Measurements from ENCODE around the gene RCOR2.
A peak's percentile ranks its signal among the peaks of the same experiment; 100 is the strongest.

The RCOR2 gene

DNA sequence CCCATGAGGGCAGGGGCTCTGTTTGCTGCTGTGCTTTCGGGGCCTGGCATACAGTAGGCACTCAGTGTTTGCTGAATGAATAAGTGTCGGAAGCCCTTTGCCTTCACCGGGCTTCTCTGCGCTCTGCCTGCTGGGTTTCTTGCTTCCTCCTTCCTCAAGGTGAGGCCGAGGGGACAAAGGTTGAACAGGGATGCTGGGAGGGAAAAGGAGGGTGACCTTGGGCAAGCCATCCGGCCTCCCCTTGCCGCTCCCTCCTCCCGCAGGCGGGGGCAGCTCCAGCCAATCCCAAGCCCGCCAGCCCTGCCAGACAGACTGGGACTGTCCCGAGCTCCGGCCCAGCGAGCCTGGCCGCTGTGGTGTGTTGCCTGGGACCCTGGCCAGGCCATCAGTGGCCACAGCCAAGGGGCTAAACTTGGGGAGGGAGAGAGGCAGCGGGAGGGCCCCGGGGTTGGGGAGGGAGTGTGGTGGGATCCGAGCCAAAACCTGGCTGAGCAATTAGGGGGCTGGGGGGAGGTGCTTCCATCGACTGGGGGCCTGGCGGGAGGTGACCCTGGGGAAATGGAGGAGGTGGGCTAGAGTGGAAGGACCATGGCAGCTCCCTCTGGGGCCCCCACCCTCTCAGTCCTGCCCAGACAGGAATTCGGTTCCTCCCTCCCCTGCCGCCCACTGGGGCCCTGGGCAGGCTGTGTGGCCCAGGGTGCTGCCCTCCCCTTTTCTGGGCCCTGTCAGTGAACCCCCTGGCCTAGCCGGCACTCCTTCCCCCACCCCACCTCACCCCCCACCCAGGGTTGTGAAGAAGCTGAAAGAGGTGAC is 3.4 kb upstream of the RCOR2 start:
- TF ChIP-seq, protein P1, sequence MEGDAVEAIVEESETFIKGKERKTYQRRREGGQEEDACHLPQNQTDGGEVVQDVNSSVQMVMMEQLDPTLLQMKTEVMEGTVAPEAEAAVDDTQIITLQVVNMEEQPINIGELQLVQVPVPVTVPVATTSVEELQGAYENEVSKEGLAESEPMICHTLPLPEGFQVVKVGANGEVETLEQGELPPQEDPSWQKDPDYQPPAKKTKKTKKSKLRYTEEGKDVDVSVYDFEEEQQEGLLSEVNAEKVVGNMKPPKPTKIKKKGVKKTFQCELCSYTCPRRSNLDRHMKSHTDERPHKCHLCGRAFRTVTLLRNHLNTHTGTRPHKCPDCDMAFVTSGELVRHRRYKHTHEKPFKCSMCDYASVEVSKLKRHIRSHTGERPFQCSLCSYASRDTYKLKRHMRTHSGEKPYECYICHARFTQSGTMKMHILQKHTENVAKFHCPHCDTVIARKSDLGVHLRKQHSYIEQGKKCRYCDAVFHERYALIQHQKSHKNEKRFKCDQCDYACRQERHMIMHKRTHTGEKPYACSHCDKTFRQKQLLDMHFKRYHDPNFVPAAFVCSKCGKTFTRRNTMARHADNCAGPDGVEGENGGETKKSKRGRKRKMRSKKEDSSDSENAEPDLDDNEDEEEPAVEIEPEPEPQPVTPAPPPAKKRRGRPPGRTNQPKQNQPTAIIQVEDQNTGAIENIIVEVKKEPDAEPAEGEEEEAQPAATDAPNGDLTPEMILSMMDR (IDR thresholded peaks at IDR 0.05; ENCODE audit: insufficient read depth, low read length, poor library complexity, severe bottlenecking): no peak
- DNase-seq (ENCODE audit: extremely low read depth, insufficient read length): no peak
- H3K27me3 ChIP-seq (replicated peaks; ENCODE audit: control insufficient read depth, insufficient read depth, low read length): peaks cover 2% of the 10 kb centered on the region
- H3K4me3 ChIP-seq (replicated peaks; ENCODE audit: low read depth, low read length): no peak overlapping the region
- no peaks in the 10 kb centered on the region for H3K36me3 ChIP-seq (ENCODE audit: control insufficient read depth, insufficient read depth, low read length)

DNA sequence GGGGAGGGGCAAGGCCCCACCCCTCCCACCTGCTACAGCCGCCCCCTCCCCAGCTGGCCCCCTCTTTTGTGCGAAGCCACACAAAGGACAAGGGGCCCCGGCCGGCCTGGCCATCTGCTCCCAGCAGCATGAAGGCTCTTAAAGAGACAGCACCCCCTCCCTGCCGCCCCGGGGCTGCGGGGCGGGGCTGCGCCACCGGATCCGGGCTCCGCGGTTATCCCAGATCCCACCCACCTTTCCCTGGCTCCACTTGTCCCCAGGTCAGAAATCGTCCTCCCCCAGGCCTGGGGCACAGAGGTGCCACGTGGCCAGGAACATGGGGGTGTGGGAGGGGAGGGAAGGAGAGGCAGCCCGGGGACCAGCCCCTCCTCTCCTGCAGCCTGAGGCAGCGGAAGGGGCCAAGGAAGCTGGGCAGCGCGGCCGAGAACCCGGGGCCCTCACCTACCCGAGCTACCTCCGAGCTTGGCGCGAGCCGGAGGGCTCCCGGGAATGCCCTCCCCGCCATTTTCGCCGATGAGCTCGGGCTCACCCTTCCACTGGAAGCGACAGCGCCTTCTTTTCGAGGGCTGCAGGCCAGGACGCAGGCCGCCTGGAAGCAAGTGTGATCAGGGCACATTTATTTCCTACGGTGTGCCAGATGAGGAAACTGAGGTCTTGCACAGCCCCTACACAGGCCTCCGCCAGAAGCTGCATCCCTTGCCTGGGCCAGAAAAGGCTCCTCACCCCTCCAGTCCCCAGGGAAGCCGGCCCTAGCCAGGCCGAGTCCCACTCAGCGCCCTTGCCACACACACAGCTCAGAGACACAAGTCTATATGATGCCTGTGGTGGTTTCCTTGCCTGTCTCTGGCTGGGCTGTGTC is 2.5 kb upstream of the RCOR2 start:
- DNase-seq (ENCODE audit: extremely low read depth, insufficient read length): no peak
- peaks cover 2% of the 10 kb centered on the region for H3K27me3 ChIP-seq (replicated peaks; ENCODE audit: control insufficient read depth, insufficient read depth, low read length)
- no peaks in the 10 kb centered on the region for H3K36me3 ChIP-seq (ENCODE audit: control insufficient read depth, insufficient read depth, low read length)
- TF ChIP-seq, protein P1 (IDR thresholded peaks at IDR 0.05; ENCODE audit: insufficient read depth, low read length, poor library complexity, severe bottlenecking): no peak
- H3K4me3 ChIP-seq (replicated peaks; ENCODE audit: low read depth, low read length): peak overlapping the region; percentile 12

DNA sequence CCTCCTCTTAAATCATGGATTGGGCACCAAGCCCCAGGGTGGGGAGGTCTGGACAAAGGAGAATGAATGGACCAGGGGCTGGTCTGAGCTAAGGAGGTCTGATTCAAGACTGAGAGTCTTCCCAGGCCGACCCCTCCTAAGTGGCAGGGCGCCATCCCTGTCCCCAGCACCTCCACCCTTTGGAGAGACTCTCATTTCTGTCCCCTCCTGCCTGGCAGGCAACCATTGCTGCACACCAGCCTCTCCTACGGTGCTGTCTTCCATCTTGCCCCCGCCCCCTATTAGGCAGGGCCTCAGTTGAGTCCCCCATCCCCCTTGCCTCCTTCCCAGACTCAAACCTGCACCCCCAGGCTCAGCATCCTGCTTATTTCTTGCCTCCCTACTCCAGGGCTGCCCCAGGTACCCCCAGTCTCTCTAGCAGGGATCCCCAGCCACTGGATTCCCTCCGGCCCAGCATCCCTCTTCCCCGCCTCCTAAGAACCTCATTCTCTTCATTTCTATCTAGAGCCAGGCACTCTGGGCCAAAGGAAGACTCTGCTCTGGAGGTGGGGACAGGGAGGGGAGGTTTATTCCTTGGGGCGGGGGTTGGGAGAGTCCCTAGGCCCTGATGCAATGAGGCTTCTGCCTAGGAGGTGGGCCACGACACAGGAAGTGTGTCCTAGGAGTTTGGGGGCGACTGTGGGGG is 1.7 kb upstream of the RCOR2 start:
- no peak overlapping the region; the same call in 1 of the 2 replicates for H3K4me3 ChIP-seq (replicated peaks; ENCODE audit: low read depth, low read length)
- TF ChIP-seq, protein P1 (IDR thresholded peaks at IDR 0.05; ENCODE audit: insufficient read depth, low read length, poor library complexity, severe bottlenecking): no peak
- H3K36me3 ChIP-seq (ENCODE audit: control insufficient read depth, insufficient read depth, low read length): no peaks in the 10 kb centered on the region
- H3K27me3 ChIP-seq (replicated peaks; ENCODE audit: control insufficient read depth, insufficient read depth, low read length): peaks cover 2% of the 10 kb centered on the region
- DNase-seq (ENCODE audit: extremely low read depth, insufficient read length): no peak

DNA sequence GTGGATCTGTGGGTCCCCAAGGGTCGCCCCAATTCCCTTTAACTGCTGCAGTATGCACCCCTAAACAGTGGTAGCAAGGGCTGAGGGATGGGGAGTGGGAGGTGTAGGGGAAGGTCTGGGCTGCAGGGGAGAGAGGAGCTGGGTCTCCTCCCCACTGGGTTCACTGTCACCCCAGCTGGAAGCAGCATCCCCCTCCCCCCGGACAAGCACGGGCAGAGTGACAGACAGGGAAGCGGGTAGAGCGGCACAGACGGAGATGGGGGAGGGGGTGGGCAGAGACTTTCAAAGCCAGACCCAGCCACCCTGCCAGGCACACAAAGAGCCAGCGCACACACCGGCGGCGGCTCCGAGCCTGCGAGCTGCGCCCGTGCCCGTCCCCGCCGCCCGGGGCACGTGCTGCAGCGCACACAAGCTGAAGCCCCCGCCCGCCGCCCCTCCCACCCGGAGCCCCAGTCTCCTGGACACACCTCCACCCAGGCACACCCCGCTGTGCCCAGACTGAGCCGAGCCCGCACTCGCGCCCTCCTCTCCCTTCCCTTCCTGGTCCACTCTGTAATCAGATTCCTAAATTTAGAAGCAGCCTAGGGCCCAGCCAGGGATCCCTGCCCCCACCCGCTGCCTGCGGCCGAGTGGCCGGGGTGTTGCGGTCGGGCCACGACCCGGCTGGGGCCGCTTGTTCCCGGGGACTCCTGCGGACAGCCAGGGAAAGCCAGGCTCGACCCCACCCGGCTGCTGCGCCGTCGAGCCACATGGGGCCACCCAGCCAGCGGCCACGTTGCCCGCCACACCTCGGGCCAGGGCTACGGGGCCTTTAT is 935 bp upstream of the RCOR2 start:
- Histone ChIP-seq H3K27me3 (replicated peaks; ENCODE audit: control insufficient read depth, insufficient read depth, low read length) (peaks cover 2% of the 10 kb centered on the region), H3K36me3 (ENCODE audit: control insufficient read depth, insufficient read depth, low read length) (no peaks in the 10 kb centered on the region), H3K4me3 (replicated peaks; ENCODE audit: low read depth, low read length) (peak overlapping the region; percentile 58)
- TF ChIP-seq, protein P1 (IDR thresholded peaks at IDR 0.05; ENCODE audit: insufficient read depth, low read length, poor library complexity, severe bottlenecking): no peak
- DNase-seq (ENCODE audit: extremely low read depth, insufficient read length): no peak
